PC-3 (cell line): ENCODE data around the gene ISYNA1. TPM values are rescaled to one million over a fixed set of nuclear protein-coding genes. Genes with fewer than 3 reads are reported as not detected.

Experiments
- ATAC-seq: fragments of 200-7000 bp; cut with Tn5 transposase; 2 replicates; pipeline ENCODE4 v1.9.1; 2020; ENCODE audit warnings: mild to moderate bottlenecking, moderate library complexity
- BruUV-seq: library from RNA; stranded (reverse); fragments of 400-500 nt; replicated peaks from 2 replicates; lab custom pipeline; 2021; lab: Mats Ljungman, UMichigan
- CTCF ChIA-PET: fragments of 300-600 bp; sonication (Branson Sonifier 250); formaldehyde crosslinking; loops from one replicate; lab custom pipeline; 2022; ENCODE audit warnings: antibody characterized with exemption; lab: Charles Lee
- POLR2A ChIA-PET: fragments of 300-600 bp; sonication (Branson Sonifier 250); formaldehyde crosslinking; loops from one replicate; lab custom pipeline; 2022; ENCODE audit warnings: antibody characterized with exemption; ENCODE audit not compliant: unreplicated experiment; lab: Charles Lee
- DNase-seq: peaks from one replicate; pipeline ENCODE4 v3.0.0-alpha.2; 2015
- H2AFZ ChIP-seq: fragments of 300-600 bp; sonication (generic); 2 replicates; pipeline ENCODE4 v1.6.0; 2016; ENCODE audit warnings: antibody characterized with exemption, low read length
- H3F3A ChIP-seq: fragments of 300-600 bp; sonication (generic); one replicate; pipeline ENCODE4 v1.6.0; 2017; ENCODE audit warnings: antibody characterized with exemption, low read length, control low read depth, mild to moderate bottlenecking; ENCODE audit not compliant: unreplicated experiment
- H3K27ac ChIP-seq: fragments of 300-600 bp; sonication (generic); 2 replicates; pipeline ENCODE4 v1.5.1; 2016; ENCODE audit warnings: mild to moderate bottlenecking, low read length
- H3K27me3 ChIP-seq: fragments of 300-600 bp; sonication (generic); 2 replicates; pipeline ENCODE4 v1.6.1; 2016; ENCODE audit warnings: low read length, mixed read lengths
- H3K36me3 ChIP-seq: fragments of 300-600 bp; sonication (generic); 2 replicates; pipeline ENCODE4 v1.6.1; 2016; ENCODE audit warnings: low read depth, mixed run types, low read length, mixed read lengths
- H3K4me1 ChIP-seq: fragments of 300-600 bp; sonication (generic); 2 replicates; pipeline ENCODE4 v1.5.1; 2016; ENCODE audit warnings: low read length; ENCODE audit not compliant: insufficient read depth
- H3K4me2 ChIP-seq: fragments of 300-600 bp; sonication (generic); 2 replicates; pipeline ENCODE4 v1.6.0; 2016; ENCODE audit warnings: low read length
- H3K4me3 ChIP-seq: fragments of 300-600 bp; sonication (generic); 2 replicates; pipeline ENCODE4 v1.5.1; 2016; ENCODE audit warnings: mild to moderate bottlenecking, low read length, mixed read lengths
- H3K79me2 ChIP-seq: fragments of 300-600 bp; sonication (generic); 2 replicates; pipeline ENCODE4 v1.6.1; 2017; ENCODE audit warnings: low read length, mixed read lengths
- H3K9ac ChIP-seq: fragments of 300-600 bp; sonication (generic); 2 replicates; pipeline ENCODE4 v1.6.0; 2016; ENCODE audit warnings: mild to moderate bottlenecking, low read length
- H3K9me2 ChIP-seq: fragments of 300-600 bp; sonication (generic); replicated peaks from 2 replicates; pipeline ENCODE4 v1.6.1; 2016; ENCODE audit warnings: mixed run types, low read length, mixed read lengths
- H3K9me3 ChIP-seq: fragments of 300-600 bp; sonication (generic); 2 replicates; pipeline ENCODE4 v1.6.1; 2016; ENCODE audit warnings: low read length, mixed read lengths
- H4K20me1 ChIP-seq: fragments of 300-600 bp; sonication (generic); 2 replicates; pipeline ENCODE4 v1.6.1; 2016; ENCODE audit warnings: low read length, mixed read lengths
- CTCF ChIP-seq: fragments of 300-600 bp; sonication (generic); conservative IDR thresholded peaks from 2 replicates; pipeline ENCODE4 v1.5.1; 2017; ENCODE audit warnings: antibody characterized with exemption, low read depth, mild to moderate bottlenecking, low read length
- EZH2 ChIP-seq: fragments of 300-600 bp; sonication (generic); IDR thresholded peaks from one replicate; pipeline ENCODE4 v1.6.1; 2017; ENCODE audit warnings: antibody characterized with exemption, mild to moderate bottlenecking, low read length; ENCODE audit not compliant: unreplicated experiment
- EZH2phosphoT487 ChIP-seq: fragments of 300-600 bp; sonication (generic); IDR thresholded peaks from 2 replicates; pipeline ENCODE4 v1.6.1; 2018; ENCODE audit warnings: mild to moderate bottlenecking, antibody characterized with exemption, low read length, borderline replicate concordance
- intact Hi-C: fragments of 100-400 bp; cut with micrococcal nuclease; formaldehyde crosslinking; loops from 2 replicates; pipeline ENCODE4 v1.9.0; 2023
- total RNA-seq: library from RNA; depleted of rRNA; stranded (reverse); fragments of >200 nt; gene quantifications from 2 replicates; pipeline ENCODE4 v1.2.3, GENCODE V29; 2014

ISYNA1 gene
- total RNA-seq, 1 experiment from 2014 or later: 19.4 TPM

GRCh38 chr19:18417250-18418028, 20.5 kb downstream of the ISYNA1 start:
- Histone ChIP-seq H3K4me3 (peak overlapping the region; percentile 58), H3K79me2 (peaks cover 29% of the 10 kb centered on the region), H3K9me3 (no peaks in the 10 kb centered on the region), H3K27ac (peak overlapping the region; percentile 49), H3K9ac (peak overlapping the region; percentile 58), H3F3A (no peaks in the 10 kb centered on the region), H3K36me3 (no peaks in the 10 kb centered on the region), H3K4me1 (peaks cover 37% of the 10 kb centered on the region), H4K20me1 (peaks cover 6% of the 10 kb centered on the region; the same call in 1 of the 2 replicates), H2AFZ (peak overlapping the region; percentile 80), H3K9me2 (no peaks in the 10 kb centered on the region), H3K27me3 (no peaks in the 10 kb centered on the region), H3K4me2 (peak overlapping the region; percentile 99)
- ATAC-seq: peak; percentile 39
- peak; percentile 72 for DNase-seq
- intact Hi-C loops: loop anchor here (10.0 kb wide), 2 partner anchors 143 to 213 kb away; partner anchors contain the start of genes IQCN and RAB3A
- BruUV-seq: TSS peak; percentile 88
- ChIA-PET CTCF (interaction anchor here (1.0 kb wide), 1 partner anchor 78 kb away, joined by 3 read pairs; no protein-coding TSS in a partner anchor), POLR2A (interaction anchor here (0.6 kb wide), 1 partner anchor 140 kb away, joined by 4 read pairs; the partner anchor contains the start of gene KXD1)
- TF ChIP-seq CTCF (no peak), EZH2 (no peak), EZH2phosphoT487 (no peak)

DNA sequence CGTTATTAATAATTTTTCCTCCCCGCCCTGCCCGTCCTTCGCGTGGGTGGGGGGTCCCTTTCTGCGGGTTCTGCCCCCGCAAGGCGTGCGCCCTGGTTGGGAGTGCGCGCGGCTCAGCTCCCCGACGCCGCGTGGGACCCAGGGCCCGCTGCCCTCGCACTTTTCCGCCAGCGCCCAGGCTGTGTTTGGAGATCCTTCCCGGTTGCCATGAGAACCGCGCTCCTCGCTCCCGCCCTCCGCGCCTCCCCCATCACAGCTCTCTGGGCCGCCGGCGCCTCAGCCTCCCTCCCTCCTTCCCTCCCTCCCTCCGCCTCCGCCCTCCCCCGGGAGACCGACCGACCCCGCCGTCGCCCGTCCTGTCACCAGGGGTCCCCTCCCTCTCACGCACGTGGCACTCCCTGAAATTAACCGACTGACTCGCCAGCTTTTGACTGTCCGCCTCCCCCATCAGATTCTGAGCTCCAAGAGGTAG, 21.1 kb downstream of the ISYNA1 start:
- Histone ChIP-seq H3K4me1 (peaks cover 37% of the 10 kb centered on the region), H3K4me2 (peak overlapping the region; percentile 99), H3K9me2 (no peaks in the 10 kb centered on the region), H4K20me1 (peaks cover 6% of the 10 kb centered on the region; the same call in 1 of the 2 replicates), H3F3A (no peaks in the 10 kb centered on the region), H2AFZ (peak overlapping the region; percentile 80), H3K79me2 (peaks cover 22% of the 10 kb centered on the region), H3K4me3 (peak overlapping the region; percentile 58), H3K9me3 (no peaks in the 10 kb centered on the region), H3K9ac (peak overlapping the region; percentile 58), H3K27me3 (no peaks in the 10 kb centered on the region), H3K36me3 (no peaks in the 10 kb centered on the region), H3K27ac (peak overlapping the region; percentile 49)
- DNase-seq: peak; percentile 67
- POLR2A ChIA-PET: interaction anchor here (0.6 kb wide), 2 partner anchors 102 to 141 kb away, joined by 4 to 5 read pairs; partner anchors contain the start of gene KXD1
- no peak for TF ChIP-seq EZH2
- no peak for TF ChIP-seq CTCF
- no TSS peak for BruUV-seq
- intact Hi-C loops: loop anchor here (10.0 kb wide), 2 partner anchors 142 to 212 kb away; partner anchors contain the start of genes IQCN and RAB3A
- CTCF ChIA-PET: interaction anchor here (1.0 kb wide), 1 partner anchor 77 kb away, joined by 3 read pairs; no protein-coding TSS in a partner anchor
- peak; percentile 44 for ATAC-seq
